Dedifferentiated amniotic fluid mesenchymal stem cell (primary cell): ENCODE results near the gene SLA2.
"Not testable (repeated sequence)": the region's sequence is repeated elsewhere in the genome, so short reads cannot be mapped to it uniquely, and the experiment has no call there.

Experiments used
- DNase-seq: peaks from one replicate; pipeline ENCODE4 v3.0.0-alpha.2; 2016; ENCODE audit errors: extremely low spot score

The SLA2 gene

GRCh38 chr20:36645998-36646397, at the start of gene SLA2:
Gene SLA2, minus strand, starts transcription at chr20:36646196. Its CDS starts 4,861 bp downstream, at chr20:36641335.
- no peak for DNase-seq

GRCh38 chr20:36695467-36695866, 49.5 kb upstream of the SLA2 start:
- not testable (repeated sequence) for DNase-seq

GRCh38 chr20:36688630-36689029, 42.6 kb upstream of the SLA2 start:
- DNase-seq, result no peak

- no peak for DNase-seq
Measured at GRCh38 chr20:36687850-36688249, 41.9 kb upstream of the SLA2 start.

- no peak for DNase-seq
Measured at GRCh38 chr20:36686944-36687343, 40.9 kb upstream of the SLA2 start.

GRCh38 chr20:36686504-36686903, 40.5 kb upstream of the SLA2 start:
- no peak for DNase-seq

GRCh38 chr20:36684747-36685146, 38.8 kb upstream of the SLA2 start:
- no peak for DNase-seq

GRCh38 chr20:36682311-36682710, 36.3 kb upstream of the SLA2 start:
- DNase-seq, result no peak

GRCh38 chr20:36677422-36677771, 31.4 kb upstream of the SLA2 start:
- no peak for DNase-seq

GRCh38 chr20:36676701-36677421, 30.9 kb upstream of the SLA2 start:
- DNase-seq, result no peak

- DNase-seq, result not testable (repeated sequence)
Measured at GRCh38 chr20:36675545-36675944, 29.5 kb upstream of the SLA2 start.

GRCh38 chr20:36672991-36673390, 27.0 kb upstream of the SLA2 start:
- DNase-seq, result no peak

- no peak for DNase-seq
Measured at GRCh38 chr20:36670665-36671357, 24.8 kb upstream of the SLA2 start.

GRCh38 chr20:36666181-36666740, 20.3 kb upstream of the SLA2 start:
- no peak for DNase-seq

GRCh38 chr20:36663031-36663430, 17.0 kb upstream of the SLA2 start:
- no peak for DNase-seq

GRCh38 chr20:36658300-36658699, 12.3 kb upstream of the SLA2 start:
- DNase-seq, result no peak

- no peak for DNase-seq
Measured at GRCh38 chr20:36656733-36657132, 10.7 kb upstream of the SLA2 start.

GRCh38 chr20:36655004-36655403, 9.0 kb upstream of the SLA2 start:
- DNase-seq, result no peak

GRCh38 chr20:36654506-36654905, 8.5 kb upstream of the SLA2 start:
- DNase-seq, result no peak

- DNase-seq, result no peak
Measured at GRCh38 chr20:36653456-36653855, 7.5 kb upstream of the SLA2 start.

GRCh38 chr20:36647196-36648121, 1.5 kb upstream of the SLA2 start:
- DNase-seq, result no peak

GRCh38 chr20:36646678-36647077, 682 bp upstream of the SLA2 start:
- no peak for DNase-seq
